A204.1 (cell line): ENCODE data around the gene DUSP3.

Experiments used
- FAIRE-seq: peaks from 2 replicates; lab custom pipeline; 2012; peaks lifted over from hg19 to GRCh38; lab: Jason Lieb, UNC

The DUSP3 gene

GRCh38 chr17:43778337-43779144 is at the start of gene DUSP3:
Gene DUSP3, minus strand, starts transcription at chr17:43778977. Its CDS starts 53 bp downstream, at chr17:43778924.
- no peak for FAIRE-seq

DNA sequence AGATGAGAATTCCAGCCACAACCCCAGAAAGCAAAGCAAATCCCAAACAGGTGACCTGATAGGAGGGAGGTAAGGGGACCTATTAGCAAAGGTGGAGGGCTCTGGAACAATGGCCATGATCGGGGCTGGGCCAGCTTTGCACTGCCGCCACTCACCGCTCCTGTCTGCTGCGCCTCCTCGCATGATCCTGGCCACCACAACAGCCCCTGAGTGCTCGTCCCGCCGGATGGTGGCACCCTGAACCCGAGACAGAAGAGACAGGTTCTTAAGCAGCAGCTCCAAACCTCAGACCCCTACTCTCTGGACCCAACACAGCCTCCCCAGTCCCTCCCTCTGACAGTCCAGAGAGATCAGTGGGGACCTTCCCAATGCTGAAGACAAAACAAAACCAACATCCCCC is 48.8 kb upstream of the DUSP3 start:
- no peak for FAIRE-seq

- FAIRE-seq = no peak
Measured at GRCh38 chr17:43826206-43826605, 47.4 kb upstream of the DUSP3 start.

DNA sequence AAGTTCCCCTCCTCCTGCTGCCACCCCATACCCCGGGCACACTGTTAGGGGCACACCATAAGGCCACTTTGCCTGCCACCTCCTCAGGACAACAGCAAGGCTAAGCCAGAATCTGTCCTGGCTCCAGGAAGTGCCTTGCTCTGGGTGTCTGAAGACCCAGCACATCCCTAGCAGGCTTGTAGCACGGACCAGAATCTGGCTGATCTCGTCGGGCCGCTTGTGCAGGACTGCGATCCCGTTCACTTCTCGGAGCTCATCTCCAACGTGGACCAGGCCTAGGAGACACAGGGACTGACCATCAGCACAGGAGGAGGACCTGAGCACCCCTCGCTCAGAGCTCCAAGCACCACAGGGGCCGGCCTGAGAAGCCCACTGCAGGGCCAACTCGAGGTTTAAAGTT is 46.8 kb upstream of the DUSP3 start:
- no peak for FAIRE-seq

GRCh38 chr17:43823350-43824084 is 44.7 kb upstream of the DUSP3 start:
- no peak for FAIRE-seq

GRCh38 chr17:43822570-43823190 is 43.9 kb upstream of the DUSP3 start:
- FAIRE-seq = no peak

- no peak for FAIRE-seq
Measured at GRCh38 chr17:43820759-43821158, 42.0 kb upstream of the DUSP3 start.

DNA sequence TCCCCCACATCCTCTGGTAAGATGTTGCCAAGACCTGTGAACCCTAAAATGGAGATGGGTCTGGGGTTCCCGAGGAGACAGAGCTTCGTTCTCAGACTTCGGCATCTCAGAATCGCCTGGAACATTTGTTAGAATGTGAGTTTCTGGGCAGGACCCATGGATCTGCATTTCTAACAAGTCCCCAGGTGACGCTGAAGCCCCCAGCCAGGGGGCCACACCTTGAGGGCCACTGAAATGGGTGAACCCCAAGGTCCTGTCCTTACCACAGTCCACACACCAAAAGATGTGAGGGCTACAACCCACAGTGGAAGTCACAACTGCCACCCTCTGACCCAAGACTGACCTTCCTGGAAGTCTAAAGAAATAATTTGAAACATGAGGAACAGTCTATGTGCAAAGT is 40.2 kb upstream of the DUSP3 start:
- no peak for FAIRE-seq

DNA sequence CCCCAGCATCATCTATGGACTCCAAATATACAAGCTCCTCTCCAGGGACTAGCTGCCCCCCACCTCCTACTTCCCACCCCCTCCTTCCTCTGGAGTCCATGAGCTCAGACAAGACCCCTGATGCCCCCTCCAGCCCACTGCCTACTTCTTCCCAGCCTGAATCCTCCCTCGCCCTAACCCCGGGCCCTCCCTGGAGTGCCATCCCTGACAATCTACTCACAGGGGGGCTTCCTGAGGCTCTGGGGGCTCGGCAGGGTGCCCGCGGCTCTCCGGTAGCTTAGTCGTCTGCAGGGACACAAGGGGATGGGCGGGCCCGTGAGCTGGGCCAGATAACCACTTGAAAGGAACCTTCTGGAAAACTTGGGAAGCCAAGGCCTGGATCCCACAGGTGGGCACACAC is 39.0 kb upstream of the DUSP3 start:
- no peak for FAIRE-seq

DNA sequence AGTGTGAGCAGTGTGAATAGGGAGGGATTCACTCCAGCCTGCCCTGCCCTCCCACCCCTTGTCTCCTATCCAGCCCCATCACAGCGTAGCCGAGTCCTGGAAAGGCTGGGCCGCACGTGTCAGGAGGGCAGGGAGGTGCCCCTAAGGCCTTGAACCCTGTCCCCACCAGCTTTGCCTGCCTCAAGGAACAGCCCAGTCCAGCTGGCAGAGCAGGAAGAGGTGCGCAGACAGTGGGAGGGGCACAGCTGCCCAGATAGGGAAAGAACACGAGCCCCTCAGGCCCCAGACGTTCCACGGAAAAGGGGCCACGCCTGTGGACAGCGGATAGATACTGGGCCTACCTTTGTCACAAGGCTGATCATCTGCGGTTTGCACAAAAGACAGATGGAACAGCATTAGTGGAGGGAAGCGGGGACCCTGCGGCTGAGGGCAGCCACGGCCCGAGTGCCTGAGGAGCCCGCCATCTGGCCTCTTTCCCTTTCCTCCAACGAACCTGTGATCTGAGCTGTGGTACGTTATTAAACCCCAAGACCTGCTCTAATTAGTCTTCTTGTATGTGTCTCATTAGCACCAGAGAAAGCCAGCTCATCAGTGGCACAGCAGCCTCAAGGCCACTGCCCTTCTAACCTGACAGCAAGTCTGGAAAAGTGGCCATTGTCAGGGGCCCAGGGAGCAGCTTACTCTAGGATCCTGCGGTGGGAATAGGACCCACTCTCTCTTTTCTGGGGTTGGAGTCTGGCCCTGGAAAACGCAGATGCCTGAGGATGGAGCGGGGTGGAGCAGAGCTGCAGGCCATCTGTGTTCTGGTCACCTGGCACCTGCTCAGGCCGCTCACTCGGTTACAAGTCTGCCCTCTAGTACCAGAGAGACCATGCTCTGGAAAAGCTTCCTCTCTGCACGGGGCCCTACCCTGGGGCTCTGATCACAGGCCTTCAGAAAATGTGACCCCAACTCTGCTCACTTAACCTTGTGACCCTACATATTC is 37.9 kb upstream of the DUSP3 start:
- FAIRE-seq = no peak

DNA sequence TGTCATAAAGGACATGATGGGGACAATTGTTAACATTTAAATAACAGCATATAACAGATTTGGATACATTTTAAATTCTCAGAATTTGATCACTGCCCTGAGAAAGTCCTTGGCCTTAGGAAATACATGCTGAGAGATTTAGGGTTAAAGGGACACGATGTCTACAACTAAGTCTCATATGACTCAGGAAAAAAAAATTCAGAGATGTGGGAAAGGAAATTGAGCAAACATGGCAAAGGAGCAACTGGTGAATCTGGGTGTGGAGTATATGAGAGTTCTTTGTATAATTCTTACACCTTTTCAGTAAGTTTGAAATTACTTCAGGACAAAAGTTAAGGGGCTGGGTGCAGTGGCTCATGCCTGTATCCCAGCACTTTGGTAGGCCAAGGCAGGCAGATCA is 35.9 kb upstream of the DUSP3 start:
- FAIRE-seq = no peak

DNA sequence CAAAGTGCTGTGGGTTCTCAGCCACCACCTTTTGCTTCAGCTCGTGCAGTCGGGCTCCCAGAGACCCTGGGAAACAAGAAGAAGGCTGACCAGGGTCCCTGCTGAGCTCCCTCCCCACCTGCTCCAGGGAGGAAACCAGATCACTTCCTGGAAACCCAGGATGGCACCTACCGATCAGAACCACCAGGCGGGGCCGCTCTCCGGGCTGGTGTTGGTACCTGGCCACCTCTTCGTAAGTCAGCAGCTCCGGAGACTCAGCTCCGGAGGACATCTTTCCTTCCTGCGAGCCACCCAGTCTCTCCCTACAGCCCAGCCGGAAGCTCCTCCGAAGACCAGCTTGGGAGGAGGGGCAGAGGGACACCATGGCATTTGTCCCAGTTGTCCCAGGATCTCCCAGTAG is 35.2 kb upstream of the DUSP3 start:
- no peak for FAIRE-seq

GRCh38 chr17:43813386-43813785 is 34.6 kb upstream of the DUSP3 start:
- no peak for FAIRE-seq

DNA sequence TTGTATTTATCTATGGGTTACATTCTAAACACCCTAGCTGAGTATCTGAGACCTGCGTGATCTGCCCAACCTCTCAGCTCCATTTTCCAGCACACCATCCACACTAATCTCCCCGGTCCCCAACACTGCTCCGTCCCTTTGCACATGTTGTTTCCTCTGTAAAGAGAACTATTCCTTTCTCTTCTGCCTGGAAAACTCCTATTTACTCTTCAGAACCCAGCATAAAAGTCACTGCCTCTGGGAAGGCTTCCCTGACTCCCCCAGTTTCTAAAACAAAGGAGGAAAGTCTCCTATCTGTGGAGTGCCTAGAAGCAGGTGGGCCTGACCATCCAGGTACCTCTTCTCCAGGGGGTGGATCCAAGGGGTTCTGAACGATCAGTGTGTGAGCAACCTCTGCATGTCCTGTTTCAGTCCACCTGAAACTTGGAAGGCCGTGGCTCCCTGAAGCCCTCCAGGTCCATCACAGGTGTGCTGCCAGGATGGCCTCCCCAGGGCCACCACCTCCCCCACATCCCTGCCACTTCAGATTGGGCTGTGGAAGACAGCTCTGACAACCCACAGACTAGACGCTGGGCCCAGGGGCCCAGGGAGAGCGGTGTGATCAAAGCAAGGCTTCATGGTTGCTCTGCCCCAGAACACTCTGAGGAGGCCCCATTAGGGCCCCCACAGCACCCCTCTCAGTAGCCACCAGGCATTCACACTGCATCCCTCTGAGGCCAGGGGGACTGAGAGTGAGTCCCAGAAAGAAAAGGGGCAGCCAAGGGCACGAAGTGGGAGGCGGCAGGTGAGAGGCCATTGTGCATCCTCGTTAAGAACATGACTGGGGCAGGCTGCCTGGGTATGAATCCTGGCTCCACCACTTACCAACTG is 33.9 kb upstream of the DUSP3 start:
- FAIRE-seq = no peak

- FAIRE-seq = no peak
Measured at GRCh38 chr17:43810823-43811222, 32.0 kb upstream of the DUSP3 start.

DNA sequence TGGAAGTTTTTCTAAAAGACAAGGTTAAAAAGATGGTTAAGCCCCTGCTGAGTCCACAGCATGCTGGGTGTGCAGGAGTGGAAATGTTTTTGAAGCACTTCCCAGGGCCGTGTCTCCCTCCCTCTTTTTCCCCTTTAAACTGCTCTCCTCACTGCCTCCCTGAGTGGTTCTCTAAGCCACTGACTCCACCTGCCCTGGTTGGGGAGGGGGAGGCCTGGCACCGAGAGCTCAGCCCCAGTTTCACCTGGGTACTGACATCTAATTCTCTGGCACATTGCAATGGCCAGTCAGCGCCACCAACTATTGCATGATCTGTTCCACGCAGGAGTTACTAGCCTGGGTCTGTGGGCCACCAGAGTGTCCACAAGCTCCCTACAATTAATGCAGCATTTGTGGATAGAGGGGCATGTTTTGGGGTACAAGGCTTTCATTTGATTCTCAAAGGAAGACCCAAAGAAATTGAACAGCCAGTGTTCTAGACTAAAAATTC is 31.5 kb upstream of the DUSP3 start:
- no peak for FAIRE-seq

- FAIRE-seq = no peak
Measured at GRCh38 chr17:43809121-43809520, 30.3 kb upstream of the DUSP3 start.

DNA sequence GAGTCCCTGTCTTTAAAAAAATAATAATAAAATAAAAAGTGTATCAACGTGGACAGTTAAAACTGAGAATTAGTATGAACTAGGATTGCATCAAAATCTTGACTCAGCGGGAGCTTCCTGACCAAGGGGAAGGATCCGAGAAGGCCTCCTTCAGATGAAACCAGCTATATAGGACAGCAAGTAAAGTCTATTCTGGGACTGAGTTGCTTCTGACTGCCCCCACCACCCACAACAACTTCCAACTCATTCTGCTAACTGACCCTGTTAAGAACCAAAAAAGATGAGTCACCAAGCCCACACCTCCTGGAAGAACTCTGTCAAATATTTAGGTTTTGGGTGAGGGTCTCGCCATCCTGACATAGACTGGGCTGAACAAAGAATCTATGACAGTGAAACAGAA is 29.3 kb upstream of the DUSP3 start:
- FAIRE-seq = no peak

- FAIRE-seq = no peak
Measured at GRCh38 chr17:43805117-43805516, 26.3 kb upstream of the DUSP3 start.

DNA sequence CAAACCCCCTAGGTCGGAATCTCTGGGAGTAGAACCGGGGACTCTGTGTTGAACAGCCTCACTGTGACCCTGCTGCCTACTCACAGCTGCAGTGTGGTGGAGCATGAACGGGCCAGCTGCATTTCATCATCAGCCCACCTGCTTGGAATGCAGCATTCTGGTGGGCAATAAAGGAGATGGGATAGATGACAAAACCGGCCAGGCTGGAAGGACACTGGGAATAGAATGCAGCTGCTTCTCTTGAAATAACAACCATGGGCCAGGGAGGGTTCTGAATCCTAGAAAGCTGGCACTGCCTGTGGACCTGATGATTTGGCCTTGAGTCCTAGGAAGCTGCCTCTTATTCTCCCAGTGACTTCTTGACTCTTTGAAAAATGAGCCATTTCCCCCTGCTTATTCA is 25.0 kb upstream of the DUSP3 start:
- FAIRE-seq = no peak

DNA sequence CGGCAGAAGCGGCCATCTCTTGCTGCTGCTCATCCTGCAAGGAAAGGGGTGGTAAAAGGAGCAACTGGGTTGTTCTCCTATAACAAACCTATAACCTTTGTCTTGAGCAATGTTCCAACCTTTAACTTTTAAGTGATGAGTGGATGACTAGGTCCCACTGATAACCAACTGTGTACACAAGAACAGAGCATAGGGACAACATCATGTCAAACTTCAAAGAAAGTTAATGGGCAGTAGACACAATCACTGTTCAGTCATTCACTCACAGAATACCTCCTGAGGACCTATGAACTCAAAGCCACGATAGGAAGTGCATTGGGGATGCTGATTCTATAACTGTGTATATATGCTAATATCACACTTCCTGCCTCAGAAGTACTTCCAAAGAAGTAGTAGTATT is 23.1 kb upstream of the DUSP3 start:
- no peak for FAIRE-seq
